A549 (cell line): ENCODE results near the gene ST6GALNAC4.

Source experiments
- CBX8 ChIP-seq: fragments of 200-600 bp; sonication (generic); IDR thresholded peaks from 2 replicates; pipeline ENCODE4 v1.6.1; 2016
- ESRRA ChIP-seq: fragments of 150-350 bp; IDR thresholded peaks from 2 replicates; pipeline ENCODE4 v1.6.1; 2014; ENCODE audit warnings: mild to moderate bottlenecking, low read length, borderline replicate concordance
- HOXB13 ChIP-seq: fragments of 250-450 bp; sonication (Bioruptor Pico); IDR thresholded peaks from 2 replicates; pipeline ENCODE4 v1.5.0; 2020; ENCODE audit warnings: low read depth, mild to moderate bottlenecking, moderate library complexity
- MYC ChIP-seq: IDR thresholded peaks from 2 replicates; pipeline ENCODE4 v1.6.1; 2012; ENCODE audit warnings: mild to moderate bottlenecking, inconsistent platforms, low read length, improper control_type of control experiment, borderline replicate concordance
- ZFP36 ChIP-seq: fragments of 450-650 bp; IDR thresholded peaks from 2 replicates; pipeline ENCODE4 v1.6.1; 2014; ENCODE audit warnings: borderline replicate concordance; ENCODE audit not compliant: partially characterized antibody
- TF ChIP-seq, protein P1 (sequence below): fragments of >200 bp; sonication (Bioruptor Twin); formaldehyde crosslinking; IDR thresholded peaks from 3 replicates; pipeline ENCODE4 v1.5.1; 2016
- TF ChIP-seq, protein P2 (sequence below): fragments of 150-350 bp; IDR thresholded peaks from 2 replicates; pipeline ENCODE4 v1.6.1; 2014; ENCODE audit warnings: low read depth, mild to moderate bottlenecking, low read length

DNA sequence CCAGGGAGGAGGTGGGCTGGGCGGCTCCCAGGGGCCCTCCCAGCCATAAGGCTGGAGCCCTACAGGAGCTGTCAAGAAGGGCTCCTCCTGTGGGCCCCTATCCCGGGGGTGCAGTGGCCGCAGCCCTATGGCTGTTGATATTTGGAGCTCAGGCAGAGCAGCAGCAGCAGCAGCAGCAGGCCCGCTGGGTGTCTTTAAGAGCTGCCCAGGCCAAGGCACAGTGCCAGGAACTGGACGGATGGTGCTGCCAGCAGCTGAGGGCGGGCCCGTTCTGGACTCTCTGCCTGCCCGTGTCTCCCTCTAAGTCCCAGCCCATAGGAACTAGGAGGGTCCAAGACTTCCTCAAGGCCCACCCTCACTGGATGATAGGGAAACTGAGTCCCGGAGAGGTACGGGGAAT is 43.0 kb downstream of the ST6GALNAC4 start:
- TF ChIP-seq MYC (no peak), ESRRA (no peak), CBX8 (no peak), ZFP36 (no peak), HOXB13 (CRISPR knock-in tag) (no peak)
- TF ChIP-seq, protein P1, sequence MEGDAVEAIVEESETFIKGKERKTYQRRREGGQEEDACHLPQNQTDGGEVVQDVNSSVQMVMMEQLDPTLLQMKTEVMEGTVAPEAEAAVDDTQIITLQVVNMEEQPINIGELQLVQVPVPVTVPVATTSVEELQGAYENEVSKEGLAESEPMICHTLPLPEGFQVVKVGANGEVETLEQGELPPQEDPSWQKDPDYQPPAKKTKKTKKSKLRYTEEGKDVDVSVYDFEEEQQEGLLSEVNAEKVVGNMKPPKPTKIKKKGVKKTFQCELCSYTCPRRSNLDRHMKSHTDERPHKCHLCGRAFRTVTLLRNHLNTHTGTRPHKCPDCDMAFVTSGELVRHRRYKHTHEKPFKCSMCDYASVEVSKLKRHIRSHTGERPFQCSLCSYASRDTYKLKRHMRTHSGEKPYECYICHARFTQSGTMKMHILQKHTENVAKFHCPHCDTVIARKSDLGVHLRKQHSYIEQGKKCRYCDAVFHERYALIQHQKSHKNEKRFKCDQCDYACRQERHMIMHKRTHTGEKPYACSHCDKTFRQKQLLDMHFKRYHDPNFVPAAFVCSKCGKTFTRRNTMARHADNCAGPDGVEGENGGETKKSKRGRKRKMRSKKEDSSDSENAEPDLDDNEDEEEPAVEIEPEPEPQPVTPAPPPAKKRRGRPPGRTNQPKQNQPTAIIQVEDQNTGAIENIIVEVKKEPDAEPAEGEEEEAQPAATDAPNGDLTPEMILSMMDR, result no peak
- TF ChIP-seq, protein P2, sequence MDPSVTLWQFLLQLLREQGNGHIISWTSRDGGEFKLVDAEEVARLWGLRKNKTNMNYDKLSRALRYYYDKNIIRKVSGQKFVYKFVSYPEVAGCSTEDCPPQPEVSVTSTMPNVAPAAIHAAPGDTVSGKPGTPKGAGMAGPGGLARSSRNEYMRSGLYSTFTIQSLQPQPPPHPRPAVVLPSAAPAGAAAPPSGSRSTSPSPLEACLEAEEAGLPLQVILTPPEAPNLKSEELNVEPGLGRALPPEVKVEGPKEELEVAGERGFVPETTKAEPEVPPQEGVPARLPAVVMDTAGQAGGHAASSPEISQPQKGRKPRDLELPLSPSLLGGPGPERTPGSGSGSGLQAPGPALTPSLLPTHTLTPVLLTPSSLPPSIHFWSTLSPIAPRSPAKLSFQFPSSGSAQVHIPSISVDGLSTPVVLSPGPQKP, result no peak
